GM23338 (cell line): ENCODE results near the gene SLC29A1.

ENCODE experiments used
- EZH2 ChIP-seq: fragments of 200-600 bp; sonication (generic); IDR thresholded peaks from one replicate; pipeline ENCODE4 v1.8.0; 2017; ENCODE audit warnings: antibody characterized with exemption, mild to moderate bottlenecking, low read depth; ENCODE audit not compliant: unreplicated experiment
- EZH2phosphoT487 ChIP-seq: fragments of 200-600 bp; sonication (generic); IDR thresholded peaks from one replicate; pipeline ENCODE4 v1.8.1; 2018; ENCODE audit warnings: antibody characterized with exemption; ENCODE audit not compliant: unreplicated experiment
- POLR2AphosphoS5 ChIP-seq: IDR thresholded peaks from 2 replicates; pipeline ENCODE4 v1.6.1; 2016; ENCODE audit warnings: antibody characterized with exemption, low read depth
- ZNF114 ChIP-seq: fragments of 250-450 bp; sonication (Bioruptor Pico); IDR thresholded peaks from 2 replicates; pipeline ENCODE4 v1.5.0; 2020; ENCODE audit warnings: mild to moderate bottlenecking, moderate library complexity
- TF ChIP-seq, protein P1 (sequence below), 2 experiments: fragments of 200-600 bp in 1 of 2; sonication (generic) in 1 of 2; conservative IDR thresholded peaks; 2 replicates each; pipeline versions ENCODE4 v1.5.1 to v1.6.1; 2016 to 2017; ENCODE audit warnings: antibody characterized with exemption in 2 of 2, low read depth in 2 of 2, mild to moderate bottlenecking in 2 of 2, moderate library complexity in 1 of 2
- TF ChIP-seq, protein P2 (sequence below): IDR thresholded peaks from one replicate; pipeline ENCODE4 v1.6.1; 2018; ENCODE audit warnings: antibody characterized with exemption; ENCODE audit not compliant: unreplicated experiment

DNA sequence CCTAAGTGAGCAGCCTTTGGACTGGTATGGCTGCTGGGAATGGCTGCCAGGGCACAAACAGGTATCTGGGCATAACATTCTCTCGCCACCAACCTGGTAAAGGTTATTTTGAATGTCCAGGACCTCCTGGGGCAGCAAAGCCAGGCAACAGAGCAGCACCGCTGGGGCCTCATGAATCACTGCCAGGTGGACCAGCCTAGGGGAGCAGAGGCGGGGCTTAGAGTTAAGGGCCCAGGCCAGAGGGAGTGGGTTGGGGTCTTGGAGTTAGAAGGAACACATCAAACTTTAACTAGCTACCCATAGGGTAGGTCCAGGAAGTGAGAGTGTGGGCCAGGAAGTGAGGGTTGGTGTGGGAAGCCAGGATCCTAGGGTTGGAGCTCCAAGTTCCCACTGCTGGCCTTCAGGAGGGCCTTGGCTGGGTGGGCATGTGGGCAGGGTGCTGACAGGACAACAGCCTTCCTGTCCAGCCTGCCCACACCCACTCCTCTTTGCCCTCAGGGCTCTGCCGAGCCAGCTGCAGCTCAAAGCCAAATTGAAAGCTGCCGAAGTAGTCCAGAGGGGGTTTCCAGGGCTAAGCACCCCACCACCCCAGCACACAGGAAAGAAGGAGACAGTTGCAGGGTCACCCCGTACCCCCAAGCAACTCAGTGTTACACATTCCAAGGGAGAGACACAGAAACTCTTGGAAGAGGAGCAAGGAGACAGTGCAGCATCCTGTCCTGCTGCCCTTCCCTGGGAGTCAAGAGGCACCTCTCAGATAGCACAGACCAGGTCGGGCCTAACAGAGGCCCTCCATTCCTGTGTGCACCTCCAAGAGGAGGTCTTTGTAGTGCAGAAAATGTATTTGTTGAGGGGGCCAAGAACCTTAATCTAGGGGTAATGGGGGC is 39.3 kb downstream of the SLC29A1 start:
- TF ChIP-seq, protein P1, sequence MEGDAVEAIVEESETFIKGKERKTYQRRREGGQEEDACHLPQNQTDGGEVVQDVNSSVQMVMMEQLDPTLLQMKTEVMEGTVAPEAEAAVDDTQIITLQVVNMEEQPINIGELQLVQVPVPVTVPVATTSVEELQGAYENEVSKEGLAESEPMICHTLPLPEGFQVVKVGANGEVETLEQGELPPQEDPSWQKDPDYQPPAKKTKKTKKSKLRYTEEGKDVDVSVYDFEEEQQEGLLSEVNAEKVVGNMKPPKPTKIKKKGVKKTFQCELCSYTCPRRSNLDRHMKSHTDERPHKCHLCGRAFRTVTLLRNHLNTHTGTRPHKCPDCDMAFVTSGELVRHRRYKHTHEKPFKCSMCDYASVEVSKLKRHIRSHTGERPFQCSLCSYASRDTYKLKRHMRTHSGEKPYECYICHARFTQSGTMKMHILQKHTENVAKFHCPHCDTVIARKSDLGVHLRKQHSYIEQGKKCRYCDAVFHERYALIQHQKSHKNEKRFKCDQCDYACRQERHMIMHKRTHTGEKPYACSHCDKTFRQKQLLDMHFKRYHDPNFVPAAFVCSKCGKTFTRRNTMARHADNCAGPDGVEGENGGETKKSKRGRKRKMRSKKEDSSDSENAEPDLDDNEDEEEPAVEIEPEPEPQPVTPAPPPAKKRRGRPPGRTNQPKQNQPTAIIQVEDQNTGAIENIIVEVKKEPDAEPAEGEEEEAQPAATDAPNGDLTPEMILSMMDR (conservative IDR thresholded peaks at IDR 0.05; ENCODE audit: low read depth in 2 of 2), result no peak
- TF ChIP-seq EZH2, result no peak
- TF ChIP-seq EZH2phosphoT487, result no peak
- no peak for TF ChIP-seq POLR2AphosphoS5
- TF ChIP-seq, protein P2, sequence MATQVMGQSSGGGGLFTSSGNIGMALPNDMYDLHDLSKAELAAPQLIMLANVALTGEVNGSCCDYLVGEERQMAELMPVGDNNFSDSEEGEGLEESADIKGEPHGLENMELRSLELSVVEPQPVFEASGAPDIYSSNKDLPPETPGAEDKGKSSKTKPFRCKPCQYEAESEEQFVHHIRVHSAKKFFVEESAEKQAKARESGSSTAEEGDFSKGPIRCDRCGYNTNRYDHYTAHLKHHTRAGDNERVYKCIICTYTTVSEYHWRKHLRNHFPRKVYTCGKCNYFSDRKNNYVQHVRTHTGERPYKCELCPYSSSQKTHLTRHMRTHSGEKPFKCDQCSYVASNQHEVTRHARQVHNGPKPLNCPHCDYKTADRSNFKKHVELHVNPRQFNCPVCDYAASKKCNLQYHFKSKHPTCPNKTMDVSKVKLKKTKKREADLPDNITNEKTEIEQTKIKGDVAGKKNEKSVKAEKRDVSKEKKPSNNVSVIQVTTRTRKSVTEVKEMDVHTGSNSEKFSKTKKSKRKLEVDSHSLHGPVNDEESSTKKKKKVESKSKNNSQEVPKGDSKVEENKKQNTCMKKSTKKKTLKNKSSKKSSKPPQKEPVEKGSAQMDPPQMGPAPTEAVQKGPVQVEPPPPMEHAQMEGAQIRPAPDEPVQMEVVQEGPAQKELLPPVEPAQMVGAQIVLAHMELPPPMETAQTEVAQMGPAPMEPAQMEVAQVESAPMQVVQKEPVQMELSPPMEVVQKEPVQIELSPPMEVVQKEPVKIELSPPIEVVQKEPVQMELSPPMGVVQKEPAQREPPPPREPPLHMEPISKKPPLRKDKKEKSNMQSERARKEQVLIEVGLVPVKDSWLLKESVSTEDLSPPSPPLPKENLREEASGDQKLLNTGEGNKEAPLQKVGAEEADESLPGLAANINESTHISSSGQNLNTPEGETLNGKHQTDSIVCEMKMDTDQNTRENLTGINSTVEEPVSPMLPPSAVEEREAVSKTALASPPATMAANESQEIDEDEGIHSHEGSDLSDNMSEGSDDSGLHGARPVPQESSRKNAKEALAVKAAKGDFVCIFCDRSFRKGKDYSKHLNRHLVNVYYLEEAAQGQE, result no peak
- no peak for TF ChIP-seq ZNF114
